HCT116 (cell line): Measurements from ENCODE around the gene ADAMTSL5. TPM values are rescaled to one million over a fixed set of nuclear protein-coding genes. Genes with fewer than 3 reads are reported as not detected.

Source experiments
- CTCF ChIP-seq, 3 experiments: fragments of 200-600 bp in 1 of 3; sonication (generic) in 1 of 3; IDR thresholded peaks in 2 of 3; conservative IDR thresholded peaks in 1 of 3; 2 replicates each; pipeline ENCODE4 v1.5.1; 2012 to 2017; ENCODE audit warnings: low read depth in 2 of 3, low read length in 2 of 3, antibody characterized with exemption in 1 of 3, borderline replicate concordance in 1 of 3, control low read depth in 1 of 3, mild to moderate bottlenecking in 1 of 3, mixed read lengths in 1 of 3, mixed run types in 1 of 3, moderate library complexity in 1 of 3; ENCODE audit not compliant: insufficient read depth in 1 of 3
- MAX ChIP-seq: IDR thresholded peaks from 2 replicates; pipeline ENCODE4 v1.6.1; 2012
- RAD21 ChIP-seq: IDR thresholded peaks from 2 replicates; pipeline ENCODE4 v1.6.1; 2012; ENCODE audit warnings: low read depth, mild to moderate bottlenecking
- SP1 ChIP-seq: IDR thresholded peaks from 2 replicates; pipeline ENCODE4 v1.6.1; 2012; ENCODE audit warnings: low read depth
- TCF7L2 ChIP-seq: IDR thresholded peaks from 2 replicates; pipeline ENCODE4 v1.7.0; 2011; ENCODE audit warnings: borderline replicate concordance, inconsistent platforms; ENCODE audit not compliant: insufficient read depth, insufficient read length; ENCODE audit errors: extremely low read depth
- total RNA-seq: library from RNA; stranded (reverse); gene quantifications from one replicate; pipeline ENCODE4 v1.2.1, GENCODE V29; 2021; ENCODE audit not compliant: unreplicated experiment

Gene ADAMTSL5
- total RNA-seq, 1 experiment from 2014 or later, result 24.0 TPM

GRCh38 chr19:1455336-1456120 is 57.3 kb downstream of the ADAMTSL5 start (continued):
- TF ChIP-seq MAX (peak; percentile 46), SP1 (peak; percentile 70), RAD21 (no peak), TCF7L2 (no peak), CTCF (IDR thresholded peaks at IDR 0.05 in 2 of 3, conservative IDR thresholded peaks at IDR 0.05 in 1 of 3; ENCODE audit: borderline replicate concordance in 1 of 3, insufficient read depth in 1 of 3, low read depth in 2 of 3, low read length in 2 of 3) (no peak)

Other genes starting within 250 kb of the ADAMTSL5 start
- gene CIRBP, start 243.7 kb downstream of the ADAMTSL5 start, total RNA-seq, result 276 TPM
- gene FAM174C, start 237.5 kb downstream of the ADAMTSL5 start, total RNA-seq, result 77.1 TPM
- 12.2 TPM for gene EFNA2, start 227.1 kb downstream of the ADAMTSL5 start, total RNA-seq
- 114 TPM for gene NDUFS7, start 129.1 kb downstream of the ADAMTSL5 start, total RNA-seq
- 102 TPM for gene GAMT, start 111.5 kb downstream of the ADAMTSL5 start, total RNA-seq
- 191 TPM for gene DAZAP1, start 105.4 kb downstream of the ADAMTSL5 start, total RNA-seq
- gene RPS15, start 74.6 kb downstream of the ADAMTSL5 start, total RNA-seq, result 1,862 TPM
- gene APC2, start 62.9 kb downstream of the ADAMTSL5 start, total RNA-seq, result 1.6 TPM
- gene C19orf25, start 33.8 kb downstream of the ADAMTSL5 start, total RNA-seq, result 48.8 TPM
- 11.1 TPM for gene PCSK4, start 22.7 kb downstream of the ADAMTSL5 start, total RNA-seq
- gene REEP6, start 21.8 kb downstream of the ADAMTSL5 start, total RNA-seq, result 53.9 TPM
- gene PLK5, start 11.1 kb upstream of the ADAMTSL5 start, total RNA-seq, result not detected
- 69.2 TPM for gene MEX3D, start 55.3 kb upstream of the ADAMTSL5 start, total RNA-seq
- gene MBD3, start 79.8 kb upstream of the ADAMTSL5 start, total RNA-seq, result 85.7 TPM
- gene UQCR11, start 92.4 kb upstream of the ADAMTSL5 start, total RNA-seq, result 303 TPM
- gene TCF3, start 139.6 kb upstream of the ADAMTSL5 start, total RNA-seq, result 208 TPM
- gene ONECUT3, start 240.5 kb upstream of the ADAMTSL5 start, total RNA-seq, result 22.1 TPM